ENCODE results near the gene IL4. TPM values are rescaled to one million over a fixed set of nuclear protein-coding genes. Genes with fewer than 3 reads are reported as not detected.

IL4 gene
- total and polyA plus RNA-seq, 2 of the 13 experiments (the other 11 are each of a cell fraction or from before 2014, with no cell fraction given) = not detected

- no peak for TF ChIP-seq EP300 (IDR thresholded peaks at IDR 0.05; ENCODE audit: low read depth in 2 of 2, low read length in 2 of 2)
- no peak for TF ChIP-seq EP300 (CRISPR knock-in tag; IDR thresholded peaks at IDR 0.05; ENCODE audit: borderline replicate concordance)
- TF ChIP-seq BCLAF1 (IDR thresholded peaks at IDR 0.05) = no peak
- TF ChIP-seq ZNF614 (CRISPR knock-in tag; IDR thresholded peaks at IDR 0.05; ENCODE audit: borderline replicate concordance) = no peak
- no peak for TF ChIP-seq ATF7 (IDR thresholded peaks at IDR 0.05)
- no peak for TF ChIP-seq ATF7 (CRISPR knock-in tag; IDR thresholded peaks at IDR 0.05)
Measured at GRCh38 chr5:132667761-132668705, 5.8 kb upstream of the IL4 start (continued).

- Histone ChIP-seq H3K4me3 (replicated peaks in 1 of 3; ENCODE audit: insufficient read depth in 1 of 3, low read depth in 2 of 3, low read length in 3 of 3) (no peak overlapping the region), H3K27me3 (ENCODE audit: control insufficient read depth in 1 of 2, insufficient read depth in 2 of 2, low read length in 2 of 2) (peaks cover 3 to 24% of the 10 kb centered on the region in 2 experiments; a peak in 4 of 5 replicates), H3K4me2 (ENCODE audit: low read depth, low read length) (no peak overlapping the region), H3K9ac (ENCODE audit: insufficient read depth, low read depth, low read length) (no peak overlapping the region), H2AFZ (ENCODE audit: low read length) (no peak overlapping the region), H3K9me3 (ENCODE audit: low read length) (no peaks in the 10 kb centered on the region), H3K27ac (ENCODE audit: extremely low read length, insufficient read depth, low read length) (no peak overlapping the region), H3K36me3 (replicated peaks in 1 of 2; ENCODE audit: control insufficient read depth in 1 of 2, insufficient read depth in 2 of 2, low read length in 2 of 2) (no peaks in the 10 kb centered on the region), H3K79me2 (ENCODE audit: insufficient read depth, low read length) (no peaks in the 10 kb centered on the region), H4K20me1 (ENCODE audit: insufficient read depth, low read length) (no peaks in the 10 kb centered on the region), H3K4me1 (ENCODE audit: insufficient read depth, low read length) (peaks cover 66% of the 10 kb centered on the region)
- CTCF ChIA-PET (ENCODE audit: low intra/inter-chr PET ratio, low total read pairs) = no interaction called here
- POLR2A ChIA-PET = no interaction called here
- intact Hi-C loops (cut with micrococcal nuclease; ENCODE audit: unreplicated experiment) = no loop called here
- peak; percentile 88 for TF ChIP-seq ZNF629 (CRISPR knock-in tag; conservative IDR thresholded peaks at IDR 0.05)
- no peak for TF ChIP-seq ATF6 (CRISPR knock-in tag; conservative IDR thresholded peaks at IDR 0.05)
- TF ChIP-seq ZMYM3 (CRISPR knock-in tag; IDR thresholded peaks at IDR 0.05) = peak; percentile 70
- no TSS peak for BruUV-seq (replicated peaks)
- FAIRE-seq (no peak), DNase-seq (ENCODE audit: low spot score) (no peak), ATAC-seq (no peak)
- WGBS (ENCODE audit: low lambda C conversion rate) = 71% methylated on average over 13 of the region's 14 CpGs
- in situ Hi-C loops (cut with HindIII; ENCODE audit: extremely low pct_ligation_motif_present, low pct_unique_long_range_greater_than_20kb) = loop anchor here (25.0 kb wide), 1 partner anchor 282 kb away; no protein-coding TSS in a partner anchor
Measured at GRCh38 chr5:132668706-132669454, 4.9 kb upstream of the IL4 start.

All from HepG2 (cell line).